Measurements from ENCODE around the gene APC2.

- TF ChIP-seq CTCF (IDR thresholded peaks at IDR 0.05), result no peak
- no peak for TF ChIP-seq POLR2AphosphoS5 (IDR thresholded peaks at IDR 0.05)
- no peak for TF ChIP-seq POLR2A (IDR thresholded peaks at IDR 0.05)
Observed at GRCh38 chr19:1481893-1482360, 32.0 kb downstream of the APC2 start.
